ENCODE measurements around the gene ZNF564.

DNA sequence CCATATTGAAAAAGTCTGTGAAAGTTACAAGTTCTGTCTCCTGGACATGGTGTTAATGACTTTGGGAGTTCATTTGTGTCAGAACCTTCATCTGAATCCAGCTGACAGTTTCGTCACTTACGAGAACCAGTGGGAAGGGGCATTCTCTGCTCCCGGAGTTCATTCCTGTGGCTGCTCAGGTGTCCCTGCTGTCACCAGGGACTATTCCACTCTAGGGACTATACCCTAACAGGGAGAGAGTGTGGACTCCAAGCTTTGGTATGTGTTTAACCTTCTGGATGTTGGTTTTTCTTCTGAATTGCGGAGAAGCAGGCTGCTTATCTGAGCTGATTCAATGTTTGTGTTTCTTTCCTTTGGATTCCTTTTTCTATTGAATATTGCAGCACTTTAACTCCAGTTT lies 54.2 kb downstream of the ZNF564 start:
- TF ChIP-seq CTCF (IDR thresholded peaks at IDR 0.05; ENCODE audit: low read depth, low read length, poor library complexity, severe bottlenecking) = no peak
- no peak for TF ChIP-seq EZH2phosphoT487 (IDR thresholded peaks at IDR 0.05; ENCODE audit: borderline replicate concordance, low read length)

All from DOHH2 (cell line).